Measurements from ENCODE around the gene PEX5L.
"Not testable (repeated sequence)": the region's sequence is repeated elsewhere in the genome, so short reads cannot be mapped to it uniquely, and the experiment has no call there.

Gene PEX5L

DNA sequence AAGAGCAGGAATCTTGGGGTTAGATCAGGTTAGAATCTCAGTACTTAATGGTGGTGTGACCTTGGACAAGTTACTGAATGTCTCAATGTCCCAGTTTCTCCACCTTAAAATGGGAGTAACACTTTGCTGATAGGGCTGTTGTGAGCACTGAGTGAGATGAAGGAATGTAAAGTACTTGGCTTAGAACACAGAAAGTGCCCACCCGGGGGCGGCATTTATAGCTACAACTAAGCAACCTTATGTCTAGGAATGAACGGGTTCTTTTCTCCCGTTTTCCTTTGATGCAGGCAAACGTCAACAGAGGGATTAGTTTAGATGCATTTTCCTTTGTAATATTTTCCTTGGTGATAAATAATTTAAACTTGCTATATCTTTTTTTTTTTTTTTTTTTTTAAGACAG, 207.3 kb downstream of the PEX5L start:
- no peak for DNase-seq

DNA sequence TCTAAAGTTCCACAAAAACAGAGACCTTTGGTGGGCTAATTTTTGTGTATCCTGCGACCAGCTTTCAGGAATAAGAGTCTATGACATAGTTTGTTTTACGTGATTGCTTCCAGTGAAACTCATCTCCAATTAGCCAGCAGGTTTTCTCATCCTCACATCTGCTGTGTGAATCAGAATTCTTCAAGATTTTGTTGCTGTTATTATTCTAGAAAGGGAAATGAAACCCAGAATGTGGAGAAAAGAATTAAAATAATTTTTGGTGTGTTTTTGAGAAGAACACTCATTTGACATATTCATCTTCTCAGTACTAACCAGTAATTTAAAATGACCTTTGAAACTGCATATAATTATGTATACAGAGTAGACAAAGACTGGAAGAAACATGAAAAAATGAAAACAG, 208.0 kb downstream of the PEX5L start:
- no peak for DNase-seq

DNA sequence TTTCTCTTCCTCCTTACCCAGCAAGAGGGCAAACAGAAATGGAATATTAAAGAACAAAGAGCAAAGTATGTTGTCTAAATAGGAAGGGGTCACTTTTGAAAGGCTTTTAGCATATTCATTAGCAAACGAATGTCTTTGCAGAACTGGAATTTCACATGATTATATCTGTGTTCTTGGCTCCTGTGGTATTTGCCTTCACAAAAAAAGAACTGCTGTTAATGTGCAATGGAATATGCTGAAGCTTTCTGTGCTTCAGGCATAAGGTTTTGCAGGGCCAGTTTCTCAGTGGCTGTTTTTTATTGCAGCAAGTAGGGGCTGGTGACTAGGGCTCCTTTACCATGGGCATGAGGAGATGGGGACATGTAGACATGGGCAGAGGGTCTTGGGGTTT, 210.5 kb downstream of the PEX5L start:
- no peak for DNase-seq

DNA sequence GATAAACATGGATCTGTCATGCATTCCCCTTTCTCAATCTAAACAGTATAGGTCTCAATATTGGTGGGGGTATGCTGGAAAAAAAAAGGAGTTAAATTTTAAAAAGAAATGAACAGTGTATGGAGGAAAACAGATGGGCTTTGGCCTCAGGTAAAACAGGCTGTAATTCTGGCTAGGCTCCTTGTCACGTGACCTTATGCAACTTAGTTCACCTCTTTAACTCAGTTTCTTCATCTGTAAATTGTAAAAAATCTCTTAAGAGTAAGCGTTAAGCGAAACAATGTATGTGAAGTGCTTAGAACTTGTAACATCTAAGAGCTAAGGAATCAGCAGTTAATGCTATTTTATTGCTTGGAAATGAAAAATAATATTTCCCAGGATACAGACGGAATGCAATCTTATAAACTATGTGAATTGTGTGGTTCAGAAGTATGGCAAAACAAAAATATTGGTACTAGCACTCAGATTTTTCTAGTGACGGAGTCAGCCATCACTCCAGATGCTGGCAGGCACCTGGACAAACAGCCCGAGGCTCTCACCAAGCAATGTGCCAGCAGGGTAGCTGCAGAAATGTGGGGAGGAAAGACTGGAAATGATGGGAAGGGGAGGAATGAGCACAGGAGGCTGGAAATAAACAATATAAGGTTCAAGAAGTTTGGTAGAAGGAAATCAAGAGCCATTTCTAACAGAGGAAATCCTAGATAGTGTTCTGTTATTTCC, 211.1 kb downstream of the PEX5L start:
- DNase-seq, result no peak

DNA sequence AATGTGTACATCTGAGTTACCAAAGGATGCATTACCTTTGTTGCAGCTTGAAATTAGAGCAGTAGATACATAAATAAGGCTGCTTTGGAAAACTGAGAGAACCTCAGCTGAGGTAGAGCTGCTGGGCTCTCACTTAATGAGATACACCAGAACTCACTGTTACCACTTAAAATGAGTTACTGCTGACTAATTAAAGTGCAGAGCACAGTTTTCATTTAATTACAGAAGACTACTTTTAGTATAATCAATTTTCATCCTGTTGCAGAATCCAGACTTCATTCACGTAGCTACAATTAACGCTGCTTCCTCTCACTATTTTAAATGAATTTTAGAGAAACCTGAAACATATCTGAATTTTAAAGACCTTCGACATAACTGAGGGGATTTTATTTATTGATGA, 214.4 kb downstream of the PEX5L start:
- no peak for DNase-seq

DNA sequence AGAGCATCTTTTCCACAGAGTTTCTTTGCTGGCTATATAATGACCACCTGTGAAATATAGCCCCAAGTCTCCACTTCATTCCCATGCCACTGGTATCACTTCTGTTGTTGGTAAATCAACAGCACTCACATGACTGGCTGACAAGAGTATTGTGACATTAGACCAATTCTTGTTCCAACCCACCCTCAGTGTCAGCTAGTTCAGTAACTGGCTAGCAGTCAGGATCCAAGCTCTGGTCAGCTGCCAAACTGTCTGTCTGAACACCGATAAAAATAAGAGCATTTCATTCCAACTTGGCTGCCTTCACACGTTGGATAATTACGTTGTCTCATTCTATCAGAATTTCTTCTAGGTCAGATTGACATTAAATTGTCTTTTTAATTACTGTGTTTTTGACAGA, 217.4 kb downstream of the PEX5L start:
- no peak for DNase-seq

DNA sequence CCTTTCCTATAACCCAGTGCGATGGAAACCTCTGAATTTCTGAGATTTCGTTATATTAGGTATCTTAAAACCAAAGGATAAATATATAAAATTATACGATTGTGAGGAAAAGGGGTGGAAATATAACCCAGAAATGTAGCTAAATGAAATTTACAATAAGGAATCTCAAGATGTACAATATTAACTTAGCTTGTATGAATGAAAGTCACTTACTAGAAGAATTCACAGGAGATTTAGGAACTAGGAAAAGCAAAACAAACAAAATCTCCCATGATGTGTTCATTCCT, 224.7 kb downstream of the PEX5L start:
- no peak for DNase-seq

DNA sequence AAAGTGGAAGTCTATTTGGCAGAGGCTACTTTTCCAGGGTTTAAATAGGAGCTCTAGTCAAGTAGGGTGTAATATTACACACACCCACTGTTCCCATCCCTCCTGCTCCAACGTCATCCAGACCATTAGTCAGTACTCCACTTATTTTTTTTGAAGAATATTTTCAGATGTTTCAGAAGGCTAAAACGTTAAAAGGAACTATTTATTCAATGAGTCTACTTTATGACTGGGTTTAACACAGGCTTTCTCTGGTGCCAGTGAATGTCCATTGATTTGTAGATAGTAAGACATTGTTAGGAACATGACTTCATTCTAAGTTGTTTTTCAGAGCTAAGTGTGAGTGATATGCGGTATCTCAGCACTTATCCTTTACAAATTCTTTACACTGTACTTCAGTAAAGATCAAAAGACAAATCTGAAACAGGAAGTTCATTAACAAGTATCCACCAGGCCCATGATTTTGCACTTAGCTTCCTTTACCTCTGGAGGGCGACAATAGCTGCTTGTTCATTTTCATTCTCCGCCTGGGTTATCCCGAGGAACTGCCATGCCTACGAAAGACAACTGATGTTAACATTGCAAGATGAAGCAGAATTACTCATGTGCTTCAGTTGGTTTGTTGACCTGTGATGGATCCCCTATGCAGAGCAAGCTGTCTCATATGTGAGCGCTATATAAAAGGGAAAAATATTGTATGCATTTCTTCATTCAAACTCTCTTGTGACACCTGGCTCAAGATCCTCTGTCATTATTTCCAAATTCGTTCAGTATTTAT, 225.2 kb downstream of the PEX5L start:
- peak; percentile 8 for DNase-seq

DNA sequence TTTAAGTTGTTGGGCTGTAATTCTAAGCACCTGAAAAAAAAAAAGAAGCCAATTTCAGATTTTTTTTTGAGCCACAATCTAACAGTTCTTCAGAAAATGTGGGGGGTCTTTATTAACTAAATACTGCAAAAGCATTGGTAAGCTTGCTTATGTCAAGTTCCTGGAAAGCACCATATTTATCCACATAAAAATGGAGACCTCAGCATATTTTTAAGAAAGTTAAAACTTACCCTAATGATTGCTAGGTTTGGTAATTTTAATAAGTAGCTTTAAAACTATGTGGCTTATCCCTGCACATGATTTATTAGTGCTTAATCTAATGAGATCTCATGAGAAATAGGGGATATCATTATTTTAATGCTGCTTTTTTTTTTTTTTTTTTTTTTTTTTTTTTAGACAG, 227.1 kb downstream of the PEX5L start:
- DNase-seq, result no peak

DNA sequence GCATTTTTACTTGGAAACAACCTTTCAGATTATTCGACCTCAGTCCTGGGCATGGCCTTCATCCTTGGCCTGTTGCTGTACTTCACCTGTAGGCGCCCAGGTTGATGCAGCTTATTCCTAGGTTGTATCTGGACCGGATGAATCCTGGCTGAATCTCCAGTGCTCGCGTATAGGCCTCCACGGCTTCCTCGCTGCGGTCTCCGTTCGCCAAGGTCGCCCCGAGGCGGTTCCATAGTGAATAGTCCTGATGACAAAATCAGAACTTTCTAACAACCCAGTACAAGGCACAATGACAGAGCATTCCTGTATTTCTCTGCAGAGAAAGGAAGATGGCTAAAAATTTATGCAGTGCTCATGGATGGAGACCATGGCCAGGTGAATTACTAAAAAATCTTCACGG, 229.1 kb downstream of the PEX5L start:
- DNase-seq, result no peak

DNA sequence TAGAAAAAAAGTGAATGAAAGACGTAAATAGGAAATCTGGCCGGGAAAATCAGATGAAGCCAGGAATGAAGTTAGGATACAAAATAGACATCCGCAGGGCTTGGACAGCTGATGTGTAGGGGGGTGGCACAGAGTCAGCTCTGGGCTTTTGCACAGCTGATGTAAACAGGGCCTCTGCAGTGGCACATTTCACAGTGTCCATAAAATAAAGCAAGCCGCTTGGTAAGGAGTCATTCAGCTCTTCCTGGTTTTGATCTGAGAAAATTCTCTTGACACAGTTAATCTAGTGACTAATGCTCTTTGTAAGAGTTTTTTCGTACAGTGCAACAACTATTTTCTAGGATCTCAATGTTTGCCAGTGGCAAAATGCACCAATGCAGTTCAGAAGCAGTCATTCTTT, 230.6 kb downstream of the PEX5L start:
- no peak for DNase-seq

DNA sequence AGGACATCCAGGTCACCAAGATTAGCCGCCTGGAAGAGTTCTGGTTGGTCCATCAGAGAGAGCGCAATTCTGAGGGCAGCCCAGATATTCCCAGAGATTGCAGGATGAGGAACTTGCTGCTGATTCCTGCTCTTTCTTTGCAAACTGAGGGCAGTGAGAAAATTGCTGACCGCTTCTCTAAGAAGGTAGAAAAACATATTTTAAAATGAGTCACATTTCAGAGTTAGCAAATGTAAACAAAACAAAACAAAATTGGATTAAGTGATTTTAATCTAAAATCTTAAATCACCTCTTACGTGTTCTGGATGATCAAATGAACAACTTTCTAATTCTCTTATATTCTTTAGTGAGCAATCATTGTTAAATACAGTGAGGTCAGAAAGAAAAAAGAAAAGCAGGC, 234.9 kb downstream of the PEX5L start:
- no peak for DNase-seq

DNA sequence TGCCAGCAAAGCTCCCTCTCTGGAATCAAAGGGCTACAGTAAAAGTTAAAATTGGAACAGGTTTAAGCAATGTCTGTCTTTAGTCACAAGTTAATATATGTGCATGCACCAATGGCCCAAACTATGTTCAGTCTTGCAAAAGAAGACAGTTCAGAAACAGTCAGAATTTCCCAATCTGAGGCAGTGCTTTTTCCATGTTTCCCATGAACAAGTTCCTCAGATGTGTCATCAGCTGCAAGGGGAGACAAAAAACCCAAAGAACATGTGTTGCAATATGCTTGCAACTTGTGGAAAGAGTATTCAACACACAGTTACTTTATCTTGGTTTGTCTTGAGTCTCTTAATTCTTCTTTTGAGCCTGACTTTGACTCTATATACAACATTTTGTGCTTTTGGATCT, 235.5 kb downstream of the PEX5L start:
- no peak for DNase-seq

DNA sequence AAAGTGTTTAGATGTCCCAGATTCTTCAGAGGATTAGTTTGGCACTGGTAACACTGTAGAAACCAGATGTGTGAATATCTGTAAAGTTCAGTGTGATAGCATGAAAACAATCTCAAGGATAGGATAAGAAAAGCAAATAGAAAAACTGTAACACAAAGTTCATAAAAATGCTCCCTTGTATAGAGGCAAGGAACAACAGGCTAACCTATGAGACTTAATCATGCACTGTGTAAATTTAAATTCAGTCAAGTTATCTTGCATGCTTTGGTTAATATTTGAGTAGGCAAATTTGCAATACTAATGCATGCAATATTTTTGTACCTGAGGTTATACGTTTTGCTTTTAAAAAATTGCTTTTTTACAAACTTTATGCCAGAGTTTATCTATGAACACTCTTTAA, 239.5 kb downstream of the PEX5L start:
- DNase-seq, result no peak

DNA sequence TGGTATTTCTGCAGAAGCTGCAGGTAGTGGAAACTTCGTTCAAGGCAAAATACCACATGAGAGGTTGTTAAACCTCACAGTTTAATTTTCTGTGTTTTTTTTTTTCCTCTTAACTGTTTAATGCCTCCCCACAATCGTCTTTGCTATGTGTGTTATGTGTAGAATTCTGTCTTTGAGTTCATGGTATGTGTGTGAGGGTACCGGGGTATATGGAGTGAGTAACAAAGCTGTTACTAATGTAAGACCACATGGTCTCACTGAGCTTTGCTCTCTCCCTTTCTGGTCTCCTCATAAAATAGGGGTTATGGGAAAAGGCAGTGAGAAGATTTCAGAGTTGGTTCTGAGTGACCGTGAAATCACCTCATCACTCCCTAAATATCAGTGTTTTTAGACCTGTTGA, 240.3 kb downstream of the PEX5L start:
- DNase-seq, result no peak

DNA sequence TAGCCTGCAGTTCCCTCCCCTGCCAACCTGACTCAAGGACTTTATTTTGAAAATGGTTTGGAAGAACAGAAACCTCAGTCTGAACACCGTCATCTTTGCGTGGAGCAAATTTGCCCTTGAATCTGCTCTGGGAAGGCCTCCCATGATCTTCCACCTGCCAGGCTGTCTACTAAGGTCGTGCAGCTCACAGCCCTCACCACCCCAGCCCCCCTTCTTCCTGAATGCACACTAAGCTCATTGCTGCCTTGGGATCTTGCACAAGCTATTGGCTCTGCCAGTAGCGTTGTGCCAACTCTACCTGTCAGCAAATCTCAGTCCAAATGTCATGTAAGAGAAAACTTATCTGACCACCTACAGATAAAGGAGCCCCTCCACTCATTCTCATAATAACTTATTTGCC, 242.4 kb downstream of the PEX5L start:
- DNase-seq, result no peak

DNA sequence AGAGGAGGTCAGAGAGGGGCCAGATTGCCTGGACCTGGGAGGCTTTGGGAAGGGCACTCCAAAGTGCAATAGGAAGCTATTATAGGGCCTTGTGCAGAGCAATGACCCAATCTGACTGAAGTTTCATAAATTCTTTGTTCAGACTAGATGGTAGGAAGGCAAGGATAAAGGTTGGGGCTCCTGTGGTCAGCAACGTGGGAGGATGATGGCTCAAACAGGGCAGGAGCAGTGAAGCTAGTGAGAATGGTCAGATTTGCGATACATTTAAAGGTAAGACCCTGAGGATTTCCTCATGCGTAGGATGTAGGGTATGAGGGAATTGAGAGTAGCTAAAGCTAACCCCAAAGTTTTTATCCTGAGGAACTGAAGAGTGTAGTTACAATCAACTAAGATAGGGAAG, 244.9 kb downstream of the PEX5L start:
- DNase-seq, result no peak

DNA sequence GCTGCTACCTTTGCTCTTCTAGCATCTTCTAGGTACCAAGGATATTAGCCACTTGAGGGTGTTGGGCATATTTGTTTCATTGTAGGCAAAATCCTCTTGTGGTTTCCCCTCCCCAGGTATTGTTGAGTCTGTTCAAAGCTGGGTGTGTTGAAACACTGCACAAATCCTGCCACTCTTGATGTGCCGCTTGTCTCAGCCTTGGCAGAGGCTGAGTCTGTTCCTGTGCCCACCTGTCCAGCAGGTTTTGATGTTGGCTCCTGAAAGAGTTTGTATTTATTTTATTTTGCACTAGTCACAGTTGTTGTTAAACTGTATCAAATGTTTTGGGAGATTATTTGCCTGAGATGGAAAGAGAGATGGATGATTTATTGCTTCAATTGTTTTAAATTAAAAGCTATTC, 247.7 kb downstream of the PEX5L start:
- DNase-seq, result no peak

DNA sequence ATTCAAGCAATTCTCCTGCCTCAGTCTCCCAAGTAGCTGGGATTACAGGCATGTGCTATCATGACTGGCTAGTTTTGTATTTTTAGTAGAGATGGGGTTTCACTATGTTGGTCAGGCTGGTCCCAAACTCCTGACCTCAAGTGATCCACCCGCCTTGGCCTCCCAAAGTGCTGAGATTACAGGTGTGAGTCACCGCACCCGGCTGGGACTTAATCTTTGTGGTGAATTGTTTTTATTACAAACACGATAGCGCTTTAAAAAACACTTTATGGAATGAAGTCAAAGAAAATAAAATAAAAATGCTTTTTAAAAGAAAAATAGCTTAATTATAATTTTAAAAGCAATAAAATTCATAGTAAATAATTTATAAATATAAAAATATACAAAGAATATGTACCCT, 253.9 kb downstream of the PEX5L start:
- DNase-seq, result not testable (repeated sequence)

DNA sequence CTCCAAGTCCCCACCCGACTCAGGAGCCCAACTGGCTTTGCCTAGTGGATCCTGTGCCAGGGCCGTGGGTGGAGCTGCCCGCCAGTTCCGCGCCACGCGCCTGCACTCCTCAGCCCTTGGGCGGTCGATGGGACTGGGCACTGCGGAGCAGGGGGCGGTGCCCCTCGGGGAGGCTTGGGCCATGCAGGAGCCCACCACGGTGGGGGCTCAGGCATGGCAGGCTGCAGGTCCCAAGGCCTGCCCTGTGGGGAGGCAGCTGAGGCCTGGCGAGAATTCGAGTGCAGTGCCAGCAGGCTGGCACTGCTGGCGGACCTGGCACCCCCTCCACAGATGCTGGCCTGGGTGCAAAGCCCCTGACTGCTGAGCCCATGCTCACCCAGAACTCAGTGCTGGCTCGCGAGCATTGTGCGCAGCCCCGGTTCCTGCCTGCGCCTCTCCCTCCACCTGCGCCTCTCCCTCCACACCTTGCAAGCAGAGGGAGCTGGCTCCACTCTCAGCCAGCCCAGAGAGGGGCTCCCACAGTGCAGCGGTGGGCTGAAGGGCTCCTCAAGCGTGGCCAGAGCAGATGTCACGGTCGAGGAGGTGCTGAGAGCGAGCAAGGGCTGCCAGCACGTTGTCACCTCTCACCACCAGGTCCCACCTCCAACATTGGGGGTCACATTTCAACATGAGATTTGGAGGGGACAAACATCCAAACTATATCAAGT, 261.2 kb downstream of the PEX5L start:
- DNase-seq, result no peak

DNA sequence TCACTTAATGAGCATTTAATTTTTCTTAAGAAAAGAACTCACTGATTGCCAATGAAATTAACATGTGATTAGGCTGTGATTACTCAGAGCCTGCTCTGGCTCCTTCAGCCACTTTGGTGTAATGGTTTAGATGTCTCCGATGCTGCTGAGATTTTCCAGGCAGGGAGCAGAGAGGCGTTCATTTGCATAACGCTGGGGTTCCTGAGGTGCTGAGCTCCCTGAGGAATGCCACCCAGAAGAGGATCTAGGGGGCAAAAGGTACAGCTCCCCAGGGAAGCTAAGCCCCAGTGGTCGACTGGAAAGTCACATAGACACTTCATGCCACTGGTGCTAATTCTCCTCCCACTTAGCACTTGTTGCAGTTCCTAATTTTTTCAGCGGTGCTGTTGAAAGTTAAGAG, 264.4 kb downstream of the PEX5L start:
- no peak for DNase-seq

DNA sequence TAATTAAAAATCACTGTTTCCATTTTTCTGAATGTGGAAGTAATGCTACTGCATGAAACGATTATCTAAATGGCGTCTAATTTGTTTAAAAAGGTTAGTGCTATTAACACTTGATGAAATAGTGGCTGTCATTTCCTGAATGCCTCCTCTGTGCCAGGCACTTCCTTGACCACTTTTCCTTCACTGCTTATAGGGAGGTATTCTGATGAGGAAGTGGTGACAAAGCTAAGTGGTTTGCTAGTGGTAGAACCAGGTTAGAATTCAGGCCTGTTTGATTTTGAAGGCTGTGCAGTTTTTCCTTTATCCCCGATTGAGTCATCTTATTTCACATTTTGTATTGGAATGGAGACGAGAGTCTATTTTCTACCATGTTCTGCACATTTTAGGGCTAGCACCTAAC, 264.9 kb downstream of the PEX5L start:
- DNase-seq, result no peak

DNA sequence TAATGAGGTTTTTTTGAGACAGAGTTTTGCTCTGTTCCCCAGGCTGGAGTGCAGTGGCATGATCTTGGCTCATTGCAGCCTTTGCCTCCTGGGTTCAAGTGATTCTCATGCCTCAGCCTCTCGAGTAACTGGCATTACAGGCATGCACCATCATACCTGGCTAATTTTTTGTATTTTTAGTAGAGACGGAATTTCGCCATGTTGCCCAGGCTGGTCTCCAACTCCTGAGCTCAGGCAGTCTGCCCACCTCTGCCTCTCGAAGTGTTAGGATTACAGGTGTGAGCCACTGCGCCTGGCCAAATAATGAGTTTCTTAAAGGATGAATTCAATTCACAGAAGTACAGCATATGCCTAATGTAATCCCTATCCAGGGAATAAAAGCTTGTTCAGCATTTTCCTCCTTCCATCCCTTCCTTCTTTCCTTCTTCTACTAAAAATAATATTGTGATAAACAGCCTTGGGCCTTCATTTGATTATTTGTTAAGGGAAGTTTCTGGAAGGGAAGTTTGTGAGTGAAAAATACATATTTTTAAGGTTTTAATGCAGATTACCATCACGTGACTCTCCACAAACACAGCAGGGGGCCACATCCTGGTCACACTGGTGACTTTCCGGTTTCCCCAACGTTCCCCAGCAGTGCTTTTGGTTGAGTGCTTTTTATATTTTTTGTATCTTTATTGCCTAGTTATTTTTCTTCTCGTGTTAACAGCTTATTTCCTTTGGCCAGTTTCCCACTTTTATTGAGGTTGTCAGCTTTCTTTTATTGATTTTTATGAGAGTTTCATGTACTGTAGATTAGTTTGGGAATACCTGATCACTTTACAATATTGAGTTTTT, 267.1 kb downstream of the PEX5L start:
- no peak for DNase-seq

DNA sequence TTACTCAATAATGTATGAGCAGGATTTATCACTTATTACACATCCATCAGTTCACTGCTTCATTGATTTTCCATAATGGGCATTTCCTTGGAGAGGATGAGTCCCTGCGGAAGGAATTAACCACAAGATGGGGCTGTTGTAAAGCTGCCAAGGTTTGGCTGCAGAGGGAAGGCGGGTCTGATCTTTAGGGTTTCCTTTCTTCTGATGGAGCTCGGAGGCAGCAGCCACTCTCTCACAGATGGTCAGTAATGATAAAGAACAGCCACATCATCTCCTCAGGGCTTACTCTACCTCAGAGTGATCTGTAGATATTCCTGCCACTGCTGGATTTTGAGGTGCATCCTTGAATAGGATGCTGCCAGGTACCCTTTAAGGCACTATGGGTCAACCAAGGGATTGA, 268.7 kb downstream of the PEX5L start:
- no peak for DNase-seq

All from CD4-positive, alpha-beta T cell treated with Interleukin-12 subunit alpha and Interleukin-12 subunit beta, for 1 hour (primary cell).